ENCODE data around the gene TNNI2.

- no peak for TF ChIP-seq CTCF (conservative IDR thresholded peaks at IDR 0.05; ENCODE audit: low read length)
- TF ChIP-seq EZH2phosphoT487 (IDR thresholded peaks at IDR 0.05; ENCODE audit: borderline replicate concordance, low read depth, low read length): no peak
Observed at GRCh38 chr11:1830322-1831223, 8.2 kb upstream of the TNNI2 start.

Measured in OCI-LY7 (cell line).